Hepatocyte (in vitro differentiated cells): Measurements from ENCODE around the gene ADIPOR2. TPM values are rescaled to one million over a fixed set of nuclear protein-coding genes. Genes with fewer than 3 reads are reported as not detected.
A peak's percentile ranks its signal among the peaks of the same experiment; 100 is the strongest.

Experiments used
- DNase-seq: peaks from one replicate; pipeline ENCODE4 v3.0.0-alpha.2; 2016; ENCODE audit warnings: low spot score
- H2AFZ ChIP-seq: fragments of 200-600 bp; sonication (generic); 2 replicates; pipeline ENCODE4 v1.6.0; 2016; ENCODE audit warnings: antibody characterized with exemption, mild to moderate bottlenecking
- H3K27ac ChIP-seq: fragments of 200-600 bp; sonication (generic); 2 replicates; pipeline ENCODE4 v1.5.1; 2016; ENCODE audit warnings: mild to moderate bottlenecking
- H3K27me3 ChIP-seq: fragments of 200-600 bp; sonication (generic); 2 replicates; pipeline ENCODE4 v1.6.1; 2016
- H3K36me3 ChIP-seq: fragments of 200-600 bp; sonication (generic); replicated peaks from 2 replicates; pipeline ENCODE4 v1.5.1; 2016; ENCODE audit warnings: low read depth; ENCODE audit not compliant: insufficient read depth
- H3K4me1 ChIP-seq: fragments of 200-600 bp; sonication (generic); 2 replicates; pipeline ENCODE4 v1.5.1; 2016; ENCODE audit warnings: mild to moderate bottlenecking, moderate library complexity; ENCODE audit not compliant: insufficient read depth
- H3K4me2 ChIP-seq: fragments of 200-600 bp; sonication (generic); 2 replicates; pipeline ENCODE4 v1.6.0; 2016
- H3K4me3 ChIP-seq: fragments of 200-600 bp; sonication (generic); 2 replicates; pipeline ENCODE4 v1.5.1; 2016; ENCODE audit warnings: mild to moderate bottlenecking
- H3K79me2 ChIP-seq: fragments of 200-600 bp; sonication (generic); 2 replicates; pipeline ENCODE4 v1.6.0; 2017; ENCODE audit warnings: mild to moderate bottlenecking
- H3K9me2 ChIP-seq: fragments of 200-600 bp; sonication (generic); replicated peaks from 2 replicates; pipeline ENCODE4 v1.6.0; 2017; ENCODE audit warnings: mild to moderate bottlenecking; ENCODE audit not compliant: insufficient read depth
- H3K9me3 ChIP-seq: fragments of 200-600 bp; sonication (generic); 2 replicates; pipeline ENCODE4 v1.5.1; 2016; ENCODE audit warnings: low read depth, mild to moderate bottlenecking
- H4K20me1 ChIP-seq: fragments of 200-600 bp; sonication (generic); 2 replicates; pipeline ENCODE4 v1.6.0; 2016; ENCODE audit warnings: mild to moderate bottlenecking; ENCODE audit not compliant: insufficient read depth, poor library complexity, severe bottlenecking
- CTCF ChIP-seq: fragments of 200-600 bp; sonication (generic); IDR thresholded peaks from 2 replicates; pipeline ENCODE4 v1.5.1; 2016; ENCODE audit warnings: antibody characterized with exemption, mild to moderate bottlenecking; ENCODE audit not compliant: poor library complexity
- EZH2 ChIP-seq: fragments of 200-600 bp; sonication (generic); IDR thresholded peaks from 2 replicates; pipeline ENCODE4 v1.6.1; 2016; ENCODE audit warnings: antibody characterized with exemption, mild to moderate bottlenecking, borderline replicate concordance
- EZH2phosphoT487 ChIP-seq: fragments of 200-600 bp; sonication (generic); IDR thresholded peaks from one replicate; pipeline ENCODE4 v1.6.1; 2018; ENCODE audit warnings: antibody characterized with exemption, mild to moderate bottlenecking, low read depth, moderate library complexity; ENCODE audit not compliant: unreplicated experiment, severe bottlenecking
- WGBS: methylation state at CpG from one replicate; pipeline ENCODE4 v1.1.6; 2016; ENCODE audit warnings: low lambda C conversion rate; ENCODE audit errors: missing lambda C conversion rate; 5-methylcytosine and 5-hydroxymethylcytosine counted together
- polyA plus RNA-seq: library from polyadenylated mRNA; unstranded; fragments of >200 nt; fragmentation: Nextera tagmentation; extraction: Ambion mirVana; gene quantifications from 2 replicates; pipeline ENCODE4 v1.2.1, GENCODE V29; 2016
- total RNA-seq: library from RNA; depleted of rRNA; stranded (reverse); fragments of >200 nt; gene quantifications from 2 replicates; pipeline ENCODE4 v1.2.3, GENCODE V29; 2014

The ADIPOR2 gene
- total and polyA plus RNA-seq, 2 experiments from 2014 or later, result 10.4 to 47.3 TPM

GRCh38 chr12:1758887-1759286 is 68.0 kb downstream of the ADIPOR2 start:
- Histone ChIP-seq H3K27me3 (no peaks in the 10 kb centered on the region), H3K27ac (peak overlapping the region; percentile 22), H3K79me2 (peaks cover 47% of the 10 kb centered on the region), H3K36me3 (no peaks in the 10 kb centered on the region), H2AFZ (no peak overlapping the region), H4K20me1 (peaks cover 2% of the 10 kb centered on the region), H3K4me1 (peaks cover 8% of the 10 kb centered on the region), H3K4me3 (no peak overlapping the region), H3K4me2 (no peak overlapping the region), H3K9me3 (no peaks in the 10 kb centered on the region), H3K9me2 (no peaks in the 10 kb centered on the region)
- DNase-seq, result no peak
- WGBS, result 60% methylated on average over 4 of the region's 4 CpGs
- TF ChIP-seq EZH2phosphoT487 (no peak), CTCF (no peak), EZH2 (no peak)

DNA sequence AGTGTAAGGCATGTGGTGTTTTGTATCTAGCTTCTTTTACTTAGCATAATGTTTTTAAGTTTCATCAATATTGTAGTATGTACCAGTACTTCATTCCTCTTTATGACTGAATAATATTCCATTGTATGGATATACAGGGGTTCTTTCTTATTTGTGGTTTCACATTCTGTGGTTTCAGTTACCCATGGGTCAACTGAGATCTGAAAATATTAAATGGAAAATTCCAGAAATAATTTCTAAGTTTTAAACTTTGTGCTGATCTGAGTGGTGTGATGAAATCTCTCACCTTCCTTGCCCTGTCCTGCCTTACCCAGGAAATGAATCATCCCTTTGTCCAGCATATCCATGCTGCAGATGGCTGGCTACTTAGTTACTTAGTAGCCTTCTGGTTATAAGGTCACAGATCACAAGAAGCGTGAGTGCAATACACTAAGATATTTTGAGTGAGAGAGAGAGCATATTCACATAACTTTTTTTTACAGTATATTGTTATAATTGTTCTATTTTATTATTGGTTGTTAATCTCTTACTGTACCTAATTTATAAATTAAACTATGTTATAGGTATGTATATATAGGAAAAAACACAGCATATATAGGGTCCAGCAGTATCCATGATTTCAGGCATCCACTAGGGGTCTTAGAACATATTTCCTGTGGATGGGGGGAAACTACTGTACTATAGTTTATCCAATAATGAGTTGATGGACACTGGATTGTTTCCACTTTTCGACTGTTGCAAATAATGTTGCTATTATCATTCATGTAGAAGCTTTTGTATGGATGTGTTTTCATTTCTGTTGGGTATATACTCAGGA is 69.9 kb downstream of the ADIPOR2 start:
- H4K20me1 ChIP-seq, result peaks cover 2% of the 10 kb centered on the region
- H3K36me3 ChIP-seq, result no peaks in the 10 kb centered on the region
- H3K27ac ChIP-seq, result no peak overlapping the region
- TF ChIP-seq EZH2 (no peak), EZH2phosphoT487 (no peak), CTCF (no peak)
- no peaks in the 10 kb centered on the region for H3K9me2 ChIP-seq
- H3K9me3 ChIP-seq, result no peaks in the 10 kb centered on the region
- no peak overlapping the region for H2AFZ ChIP-seq
- no peak overlapping the region for H3K4me2 ChIP-seq
- peaks cover 8% of the 10 kb centered on the region for H3K4me1 ChIP-seq
- peaks cover 60% of the 10 kb centered on the region for H3K79me2 ChIP-seq
- H3K4me3 ChIP-seq, result no peak overlapping the region
- H3K27me3 ChIP-seq, result no peaks in the 10 kb centered on the region
- WGBS, result 96% methylated on average over 2 of the region's 2 CpGs
- DNase-seq, result peak; percentile 15

DNA sequence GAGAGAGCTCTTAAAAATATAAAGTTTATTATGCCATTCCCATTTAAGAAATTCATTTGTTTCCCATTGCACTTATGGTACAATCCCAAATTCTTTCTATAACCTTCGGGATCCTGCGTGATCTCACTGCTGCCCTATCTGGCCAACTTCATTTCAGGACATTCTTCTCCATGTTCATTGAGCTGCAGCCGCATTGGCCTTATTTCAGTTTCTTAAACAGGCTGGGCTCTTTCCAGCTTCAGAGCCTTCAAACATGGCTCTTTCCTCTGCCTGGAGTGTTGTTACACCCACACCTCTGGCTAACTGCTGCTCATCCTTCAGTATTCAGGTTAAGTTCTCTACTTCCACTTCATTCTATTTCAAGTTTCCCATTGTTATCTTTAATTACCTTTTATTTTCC is 71.0 kb downstream of the ADIPOR2 start:
- no peak for TF ChIP-seq EZH2
- TF ChIP-seq EZH2phosphoT487, result no peak
- no peak for TF ChIP-seq CTCF
- Histone ChIP-seq H3K36me3 (no peaks in the 10 kb centered on the region), H3K27me3 (no peaks in the 10 kb centered on the region), H3K79me2 (peaks cover 65% of the 10 kb centered on the region), H3K4me3 (no peak overlapping the region), H3K4me1 (peaks cover 8% of the 10 kb centered on the region), H3K9me2 (no peaks in the 10 kb centered on the region), H3K9me3 (no peaks in the 10 kb centered on the region), H4K20me1 (peaks cover 2% of the 10 kb centered on the region), H3K4me2 (no peak overlapping the region), H2AFZ (no peak overlapping the region), H3K27ac (no peak overlapping the region)
- WGBS, result 98% methylated on average over 3 of the region's 3 CpGs
- DNase-seq, result no peak
